HEK293T (cell line): ENCODE results near the gene TFG.

Experiments used
- ARNT ChIP-seq: fragments of 450-650 bp; IDR thresholded peaks from 2 replicates; pipeline ENCODE4 v1.6.1; 2017; ENCODE audit warnings: mild to moderate bottlenecking
- BHLHE40 ChIP-seq: fragments of 450-650 bp; IDR thresholded peaks from 2 replicates; pipeline ENCODE4 v1.6.1; 2016; ENCODE audit warnings: mild to moderate bottlenecking, moderate library complexity, borderline replicate concordance
- FOXA1 ChIP-seq: fragments of 450-650 bp; IDR thresholded peaks from 2 replicates; pipeline ENCODE4 v1.6.1; 2016; ENCODE audit warnings: mild to moderate bottlenecking
- FOXK2 ChIP-seq: fragments of 450-650 bp; IDR thresholded peaks from 2 replicates; pipeline ENCODE4 v1.6.1; 2016; ENCODE audit warnings: mild to moderate bottlenecking
- NFRKB ChIP-seq: fragments of 450-650 bp; IDR thresholded peaks from 2 replicates; pipeline ENCODE4 v1.6.1; 2016; ENCODE audit warnings: mild to moderate bottlenecking, moderate library complexity
- TARDBP ChIP-seq: fragments of 450-650 bp; IDR thresholded peaks from 2 replicates; pipeline ENCODE4 v1.6.1; 2016

DNA sequence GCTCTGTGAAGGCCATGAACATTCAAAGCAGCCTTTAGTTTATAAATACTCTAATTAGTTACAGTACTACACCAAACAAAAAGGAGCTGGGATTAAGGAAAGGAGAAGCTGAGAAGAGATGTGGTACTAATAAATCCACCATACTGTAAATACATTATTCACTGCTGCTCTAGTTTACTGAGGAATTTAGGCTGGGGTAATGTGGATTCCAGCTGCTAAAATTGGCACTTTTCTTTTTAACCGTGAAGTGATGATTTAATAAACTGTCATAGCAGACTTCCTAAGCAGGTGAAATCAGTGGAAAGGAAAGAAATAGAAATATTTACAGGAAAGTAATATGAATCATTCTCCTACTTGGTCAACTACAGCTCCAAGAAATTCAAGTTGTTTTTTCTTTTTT, 88.7 kb downstream of the TFG start:
- TF ChIP-seq NFRKB (no peak), FOXA1 (no peak), BHLHE40 (no peak), TARDBP (no peak), ARNT (no peak), FOXK2 (no peak)
